HCT116 (cell line): Measurements from ENCODE around the gene GALNT18. TPM values are rescaled to one million over a fixed set of nuclear protein-coding genes. Genes with fewer than 3 reads are reported as not detected.

Experiments
- ATF3 ChIP-seq: IDR thresholded peaks from 2 replicates; pipeline ENCODE4 v1.6.1; 2012
- CBX3 ChIP-seq: IDR thresholded peaks from 2 replicates; pipeline ENCODE4 v1.6.1; 2012; ENCODE audit warnings: low read depth
- EGR1 ChIP-seq: IDR thresholded peaks from 2 replicates; pipeline ENCODE4 v1.6.1; 2012; ENCODE audit warnings: low read depth
- ELF1 ChIP-seq: IDR thresholded peaks from 2 replicates; pipeline ENCODE4 v1.6.1; 2012; ENCODE audit warnings: low read depth, borderline replicate concordance
- FOSL1 ChIP-seq: IDR thresholded peaks from 2 replicates; pipeline ENCODE4 v1.6.1; 2012; ENCODE audit warnings: low read depth
- JUND ChIP-seq: IDR thresholded peaks from 2 replicates; pipeline ENCODE4 v1.6.1; 2012
- MAX ChIP-seq: IDR thresholded peaks from 2 replicates; pipeline ENCODE4 v1.6.1; 2012
- POLR2A ChIP-seq: IDR thresholded peaks from 2 replicates; pipeline ENCODE4 v1.7.0; 2011; ENCODE audit warnings: borderline replicate concordance; ENCODE audit not compliant: insufficient read depth, insufficient read length; ENCODE audit errors: extremely low read depth
- POLR2AphosphoS5 ChIP-seq: IDR thresholded peaks from 2 replicates; pipeline ENCODE4 v1.6.1; 2011; ENCODE audit warnings: mild to moderate bottlenecking, low read depth, low read length, moderate library complexity
- RAD21 ChIP-seq: IDR thresholded peaks from 2 replicates; pipeline ENCODE4 v1.6.1; 2012; ENCODE audit warnings: low read depth, mild to moderate bottlenecking
- SIN3A ChIP-seq: IDR thresholded peaks from 2 replicates; pipeline ENCODE4 v1.6.1; 2012; ENCODE audit warnings: low read depth
- TCF7L2 ChIP-seq: IDR thresholded peaks from 2 replicates; pipeline ENCODE4 v1.7.0; 2011; ENCODE audit warnings: borderline replicate concordance, inconsistent platforms; ENCODE audit not compliant: insufficient read depth, insufficient read length; ENCODE audit errors: extremely low read depth
- YY1 ChIP-seq: IDR thresholded peaks from 2 replicates; pipeline ENCODE4 v1.6.1; 2011; ENCODE audit warnings: low read length, low read depth, moderate library complexity, mild to moderate bottlenecking; ENCODE audit not compliant: insufficient replicate concordance; ENCODE audit errors: extremely low read depth
- ZBTB33 ChIP-seq: IDR thresholded peaks from 2 replicates; pipeline ENCODE4 v1.6.1; 2011; ENCODE audit warnings: mild to moderate bottlenecking, low read length, moderate library complexity; ENCODE audit not compliant: insufficient replicate concordance; ENCODE audit errors: extremely low read depth
- ZFX ChIP-seq: fragments of 450-650 bp; IDR thresholded peaks from 2 replicates; pipeline ENCODE4 v1.6.1; 2017
- total RNA-seq: library from RNA; stranded (reverse); gene quantifications from one replicate; pipeline ENCODE4 v1.2.1, GENCODE V29; 2021; ENCODE audit not compliant: unreplicated experiment

Gene GALNT18
- total RNA-seq, 1 experiment from 2014 or later: 19.9 TPM

GRCh38 chr11:11450744-11451362 lies 171.0 kb downstream of the GALNT18 start (continued):
- no peak for TF ChIP-seq ZFX
- no peak for TF ChIP-seq POLR2AphosphoS5
- TF ChIP-seq ELF1: no peak
- TF ChIP-seq MAX: no peak; the same call in 1 of the 2 replicates
- 0 out of 2 replicates have a peak, but pooled peaks have one; percentile 28 for TF ChIP-seq CBX3
- TF ChIP-seq FOSL1: peak; percentile 43; the same call in 1 of the 2 replicates
- no peak for TF ChIP-seq POLR2A
- TF ChIP-seq ATF3: no peak
- TF ChIP-seq ZBTB33: no peak
- TF ChIP-seq YY1: no peak
- no peak for TF ChIP-seq TCF7L2
- TF ChIP-seq RAD21: no peak
- peak; percentile 40; the same call in 1 of the 2 replicates for TF ChIP-seq JUND
- TF ChIP-seq SIN3A: no peak
- TF ChIP-seq EGR1: no peak
